WTC11 (cell line): Measurements from ENCODE around the gene EMILIN1. TPM values are rescaled to one million over a fixed set of nuclear protein-coding genes. Genes with fewer than 3 reads are reported as not detected.

Experiments used
- ATAC-seq: fragments of 200-7000 bp; cut with Tn5 transposase; 2 replicates; pipeline ENCODE4 v1.10.0; 2021; ENCODE audit warnings: mild to moderate bottlenecking, moderate library complexity
- CTCF ChIA-PET: fragments of 300-600 bp; sonication (Branson Sonifier 250); formaldehyde crosslinking; loops from one replicate; lab custom pipeline; 2021; ENCODE audit warnings: antibody characterized with exemption; lab: Charles Lee
- POLR2A ChIA-PET: fragments of 350-600 bp; sonication (Branson Sonifier 250); formaldehyde crosslinking; loops from one replicate; lab custom pipeline; 2021; ENCODE audit warnings: antibody characterized with exemption; lab: Charles Lee
- DNase-seq: peaks from one replicate; pipeline ENCODE4 v3.0.0; 2021; ENCODE audit warnings: low spot score
- H3K27ac Mint-ChIP-seq: 2 replicates; pipeline ENCODE4 v1.8.0; 2021; ENCODE audit warnings: mixed read lengths
- H3K27me3 Mint-ChIP-seq: 2 replicates; pipeline ENCODE4 v1.8.0; 2021; ENCODE audit warnings: low read depth, mild to moderate bottlenecking, moderate library complexity, mixed read lengths
- H3K36me3 Mint-ChIP-seq: 2 replicates; pipeline ENCODE4 v1.8.0; 2021; ENCODE audit warnings: mixed read lengths
- H3K4me1 Mint-ChIP-seq: 2 replicates; pipeline ENCODE4 v1.8.0; 2022; ENCODE audit warnings: mixed read lengths
- H3K4me3 Mint-ChIP-seq: 2 replicates; pipeline ENCODE4 v1.8.0; 2021; ENCODE audit warnings: mild to moderate bottlenecking, moderate library complexity, mixed read lengths
- H3K9me3 Mint-ChIP-seq: 2 replicates; pipeline ENCODE4 v1.8.0; 2021; ENCODE audit warnings: mixed read lengths
- CREM ChIP-seq: sonication (generic); formaldehyde crosslinking; IDR thresholded peaks from 2 replicates; pipeline ENCODE4 v1.8.1; 2022; ENCODE audit warnings: mild to moderate bottlenecking, missing genetic modification reagents, moderate library complexity
- ESRRA ChIP-seq: sonication (generic); formaldehyde crosslinking; IDR thresholded peaks from 2 replicates; pipeline ENCODE4 v1.8.1; 2022; ENCODE audit warnings: mild to moderate bottlenecking, missing genetic modification reagents, borderline replicate concordance
- JAZF1 ChIP-seq: fragments of 250-450 bp; sonication (Bioruptor Pico); IDR thresholded peaks from 2 replicates; pipeline ENCODE4 v1.9.0; 2021; ENCODE audit warnings: moderate library complexity, mild to moderate bottlenecking, inconsistent platforms
- MYBL2 ChIP-seq: sonication (generic); formaldehyde crosslinking; IDR thresholded peaks from 2 replicates; pipeline ENCODE4 v1.8.1; 2023; ENCODE audit warnings: mild to moderate bottlenecking, moderate library complexity, missing genetic modification reagents
- RELA ChIP-seq: sonication (generic); formaldehyde crosslinking; IDR thresholded peaks from 2 replicates; pipeline ENCODE4 v1.8.1; 2022; ENCODE audit warnings: missing genetic modification reagents, mild to moderate bottlenecking, borderline replicate concordance
- SP1 ChIP-seq: sonication (generic); formaldehyde crosslinking; conservative IDR thresholded peaks from 2 replicates; pipeline ENCODE4 v1.8.1; 2022; ENCODE audit warnings: missing genetic modification reagents
- ZNF121 ChIP-seq: sonication (generic); formaldehyde crosslinking; IDR thresholded peaks from 2 replicates; pipeline ENCODE4 v1.8.0; 2023; ENCODE audit warnings: missing genetic modification reagents
- ZNF219 ChIP-seq: sonication (generic); formaldehyde crosslinking; IDR thresholded peaks from 2 replicates; pipeline ENCODE4 v1.8.0; 2023; ENCODE audit warnings: missing genetic modification reagents, mild to moderate bottlenecking, borderline replicate concordance
- ZNF232 ChIP-seq: sonication (generic); formaldehyde crosslinking; IDR thresholded peaks from 2 replicates; pipeline ENCODE4 v1.8.0; 2022; ENCODE audit warnings: mild to moderate bottlenecking, missing genetic modification reagents
- ZNF396 ChIP-seq: fragments of 250-450 bp; sonication (Bioruptor Pico); IDR thresholded peaks from 2 replicates; pipeline ENCODE4 v1.8.0; 2021; ENCODE audit warnings: mild to moderate bottlenecking, moderate library complexity, borderline replicate concordance
- total RNA-seq: library from RNA; stranded (reverse); gene quantifications from 3 replicates; pipeline ENCODE4 v1.2.3, GENCODE V29; 2021
- TF ChIP-seq, protein P1 (sequence below): sonication (generic); formaldehyde crosslinking; IDR thresholded peaks from 2 replicates; pipeline ENCODE4 v1.8.1; 2022; ENCODE audit warnings: mild to moderate bottlenecking, moderate library complexity, missing genetic modification reagents
- TF ChIP-seq, protein P2 (sequence below): sonication (generic); formaldehyde crosslinking; IDR thresholded peaks from 2 replicates; pipeline ENCODE4 v1.8.1; 2023; ENCODE audit warnings: mild to moderate bottlenecking, missing genetic modification reagents, borderline replicate concordance
- TF ChIP-seq, protein P3 (sequence below): sonication (generic); formaldehyde crosslinking; IDR thresholded peaks from 2 replicates; pipeline ENCODE4 v1.8.0; 2023; ENCODE audit warnings: missing genetic modification reagents, mild to moderate bottlenecking, borderline replicate concordance
- TF ChIP-seq, protein P4 (sequence below): sonication (generic); formaldehyde crosslinking; IDR thresholded peaks from 2 replicates; pipeline ENCODE4 v1.8.0; 2022; ENCODE audit warnings: mild to moderate bottlenecking, missing genetic modification reagents
- TF ChIP-seq, protein P5 (sequence below): sonication (generic); formaldehyde crosslinking; IDR thresholded peaks from 2 replicates; pipeline ENCODE4 v1.8.1; 2022; ENCODE audit warnings: missing genetic modification reagents, borderline replicate concordance
- TF ChIP-seq, protein P6 (sequence below): sonication (generic); formaldehyde crosslinking; conservative IDR thresholded peaks from 2 replicates; pipeline ENCODE4 v1.8.1; 2022; ENCODE audit warnings: mild to moderate bottlenecking, missing genetic modification reagents
- TF ChIP-seq, protein P7 (sequence below): fragments of 250-450 bp; sonication (Bioruptor Pico); IDR thresholded peaks from 2 replicates; pipeline ENCODE4 v1.9.0; 2021; ENCODE audit warnings: moderate library complexity, mild to moderate bottlenecking, inconsistent platforms, borderline replicate concordance
- TF ChIP-seq, protein P8 (sequence below): sonication (generic); formaldehyde crosslinking; IDR thresholded peaks from 2 replicates; pipeline ENCODE4 v1.8.1; 2023; ENCODE audit warnings: mild to moderate bottlenecking, moderate library complexity, missing genetic modification reagents

EMILIN1 gene
- total RNA-seq, 1 experiment from 2014 or later: 3.5 TPM

DNA sequence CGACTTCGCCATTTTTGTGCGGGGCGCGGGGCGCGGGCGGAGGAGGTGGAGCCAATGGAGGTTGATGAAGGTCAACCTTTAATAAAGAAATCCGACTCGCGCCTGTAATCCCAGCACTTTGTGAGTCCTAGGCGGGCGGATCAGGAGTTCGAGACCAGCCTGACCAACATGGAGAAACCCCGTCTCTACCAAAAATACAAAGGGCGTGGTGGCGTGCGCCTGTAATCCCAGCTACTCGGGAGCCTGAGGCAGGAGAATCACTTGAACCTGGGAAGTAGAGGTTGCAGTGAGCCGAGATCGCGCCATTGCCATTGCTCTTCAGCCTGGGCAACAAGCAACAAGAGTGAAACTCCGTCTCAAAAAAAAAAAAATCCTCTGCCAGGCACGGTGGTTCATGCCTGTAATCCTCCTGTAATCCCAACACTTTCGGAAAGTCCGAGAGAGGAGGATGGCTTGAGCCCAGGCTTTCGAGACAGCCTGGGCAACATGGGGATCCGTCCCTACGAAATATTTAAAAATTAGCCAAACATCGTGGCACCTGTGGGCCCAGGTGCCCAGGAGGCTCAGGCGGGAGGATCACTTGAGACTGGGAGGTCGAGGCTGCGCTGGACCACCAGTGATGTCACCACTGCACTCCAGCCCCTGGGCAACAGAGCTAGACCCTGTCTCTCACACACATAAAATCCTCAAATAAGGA, 56.5 kb downstream of the EMILIN1 start:
- ChIA-PET CTCF (interaction anchor here (0.6 to 3.3 kb wide), 17 partner anchors 10 to 145 kb away, joined by 3 to 50 read pairs (median 9); partner anchors contain the start of genes ABHD1, CGREF1, OST4 and TCF23), POLR2A (interaction anchor here (1.3 to 1.7 kb wide), 8 partner anchors 11 to 113 kb away, joined by 3 to 9 read pairs (median 4); partner anchors contain the start of genes ABHD1, CAD and CGREF1)
- Mint-ChIP-seq H3K27me3 (peaks cover 5% of the 10 kb centered on the region), H3K27ac (peak overlapping the region; percentile 84), H3K4me3 (peak overlapping the region; percentile 90), H3K9me3 (no peaks in the 10 kb centered on the region), H3K36me3 (peaks cover 21% of the 10 kb centered on the region), H3K4me1 (peaks cover 14% of the 10 kb centered on the region)
- ATAC-seq (no peak), DNase-seq (no peak)
- TF ChIP-seq, protein P1, sequence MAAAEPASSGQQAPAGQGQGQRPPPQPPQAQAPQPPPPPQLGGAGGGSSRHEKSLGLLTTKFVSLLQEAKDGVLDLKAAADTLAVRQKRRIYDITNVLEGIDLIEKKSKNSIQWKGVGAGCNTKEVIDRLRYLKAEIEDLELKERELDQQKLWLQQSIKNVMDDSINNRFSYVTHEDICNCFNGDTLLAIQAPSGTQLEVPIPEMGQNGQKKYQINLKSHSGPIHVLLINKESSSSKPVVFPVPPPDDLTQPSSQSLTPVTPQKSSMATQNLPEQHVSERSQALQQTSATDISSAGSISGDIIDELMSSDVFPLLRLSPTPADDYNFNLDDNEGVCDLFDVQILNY: 0 out of 2 replicates have a peak, but pooled peaks have one; percentile 27
- 0 out of 2 replicates have a peak, but pooled peaks have one; percentile 54 for TF ChIP-seq ZNF121
- no peak for TF ChIP-seq SP1 (CRISPR knock-in tag)
- TF ChIP-seq, protein P2, sequence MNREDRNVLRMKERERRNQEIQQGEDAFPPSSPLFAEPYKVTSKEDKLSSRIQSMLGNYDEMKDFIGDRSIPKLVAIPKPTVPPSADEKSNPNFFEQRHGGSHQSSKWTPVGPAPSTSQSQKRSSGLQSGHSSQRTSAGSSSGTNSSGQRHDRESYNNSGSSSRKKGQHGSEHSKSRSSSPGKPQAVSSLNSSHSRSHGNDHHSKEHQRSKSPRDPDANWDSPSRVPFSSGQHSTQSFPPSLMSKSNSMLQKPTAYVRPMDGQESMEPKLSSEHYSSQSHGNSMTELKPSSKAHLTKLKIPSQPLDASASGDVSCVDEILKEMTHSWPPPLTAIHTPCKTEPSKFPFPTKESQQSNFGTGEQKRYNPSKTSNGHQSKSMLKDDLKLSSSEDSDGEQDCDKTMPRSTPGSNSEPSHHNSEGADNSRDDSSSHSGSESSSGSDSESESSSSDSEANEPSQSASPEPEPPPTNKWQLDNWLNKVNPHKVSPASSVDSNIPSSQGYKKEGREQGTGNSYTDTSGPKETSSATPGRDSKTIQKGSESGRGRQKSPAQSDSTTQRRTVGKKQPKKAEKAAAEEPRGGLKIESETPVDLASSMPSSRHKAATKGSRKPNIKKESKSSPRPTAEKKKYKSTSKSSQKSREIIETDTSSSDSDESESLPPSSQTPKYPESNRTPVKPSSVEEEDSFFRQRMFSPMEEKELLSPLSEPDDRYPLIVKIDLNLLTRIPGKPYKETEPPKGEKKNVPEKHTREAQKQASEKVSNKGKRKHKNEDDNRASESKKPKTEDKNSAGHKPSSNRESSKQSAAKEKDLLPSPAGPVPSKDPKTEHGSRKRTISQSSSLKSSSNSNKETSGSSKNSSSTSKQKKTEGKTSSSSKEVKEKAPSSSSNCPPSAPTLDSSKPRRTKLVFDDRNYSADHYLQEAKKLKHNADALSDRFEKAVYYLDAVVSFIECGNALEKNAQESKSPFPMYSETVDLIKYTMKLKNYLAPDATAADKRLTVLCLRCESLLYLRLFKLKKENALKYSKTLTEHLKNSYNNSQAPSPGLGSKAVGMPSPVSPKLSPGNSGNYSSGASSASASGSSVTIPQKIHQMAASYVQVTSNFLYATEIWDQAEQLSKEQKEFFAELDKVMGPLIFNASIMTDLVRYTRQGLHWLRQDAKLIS (CRISPR knock-in tag): 0 out of 2 replicates have a peak, but pooled peaks have one; percentile 20
- TF ChIP-seq CREM: no peak
- TF ChIP-seq ESRRA (CRISPR knock-in tag): 0 out of 2 replicates have a peak, but pooled peaks have one; percentile 51

DNA sequence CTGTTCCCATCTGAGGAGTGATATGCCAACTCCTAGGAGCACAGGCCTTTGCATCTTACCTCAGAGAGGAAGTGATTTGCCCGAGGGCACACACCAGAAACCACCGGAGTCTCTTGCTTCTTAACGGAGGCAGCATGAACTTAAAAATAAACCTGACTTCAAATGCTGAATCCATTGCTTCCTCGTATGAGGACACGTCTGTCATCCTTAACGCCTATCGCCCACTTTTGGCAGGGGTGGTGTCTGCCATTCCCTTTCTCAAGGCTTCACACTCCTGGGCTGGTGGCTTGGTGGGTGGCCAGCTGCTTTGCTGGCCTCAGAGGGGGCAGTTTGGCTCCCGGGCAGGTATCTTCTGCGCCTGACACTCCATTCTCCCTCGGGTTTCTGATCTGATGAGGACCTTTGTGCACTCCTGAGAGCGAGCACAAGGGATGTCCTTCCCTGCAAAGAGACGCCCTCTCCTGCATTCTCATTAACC, 57.1 kb downstream of the EMILIN1 start:
- ATAC-seq (no peak), DNase-seq (no peak)
- TF ChIP-seq, protein P3, sequence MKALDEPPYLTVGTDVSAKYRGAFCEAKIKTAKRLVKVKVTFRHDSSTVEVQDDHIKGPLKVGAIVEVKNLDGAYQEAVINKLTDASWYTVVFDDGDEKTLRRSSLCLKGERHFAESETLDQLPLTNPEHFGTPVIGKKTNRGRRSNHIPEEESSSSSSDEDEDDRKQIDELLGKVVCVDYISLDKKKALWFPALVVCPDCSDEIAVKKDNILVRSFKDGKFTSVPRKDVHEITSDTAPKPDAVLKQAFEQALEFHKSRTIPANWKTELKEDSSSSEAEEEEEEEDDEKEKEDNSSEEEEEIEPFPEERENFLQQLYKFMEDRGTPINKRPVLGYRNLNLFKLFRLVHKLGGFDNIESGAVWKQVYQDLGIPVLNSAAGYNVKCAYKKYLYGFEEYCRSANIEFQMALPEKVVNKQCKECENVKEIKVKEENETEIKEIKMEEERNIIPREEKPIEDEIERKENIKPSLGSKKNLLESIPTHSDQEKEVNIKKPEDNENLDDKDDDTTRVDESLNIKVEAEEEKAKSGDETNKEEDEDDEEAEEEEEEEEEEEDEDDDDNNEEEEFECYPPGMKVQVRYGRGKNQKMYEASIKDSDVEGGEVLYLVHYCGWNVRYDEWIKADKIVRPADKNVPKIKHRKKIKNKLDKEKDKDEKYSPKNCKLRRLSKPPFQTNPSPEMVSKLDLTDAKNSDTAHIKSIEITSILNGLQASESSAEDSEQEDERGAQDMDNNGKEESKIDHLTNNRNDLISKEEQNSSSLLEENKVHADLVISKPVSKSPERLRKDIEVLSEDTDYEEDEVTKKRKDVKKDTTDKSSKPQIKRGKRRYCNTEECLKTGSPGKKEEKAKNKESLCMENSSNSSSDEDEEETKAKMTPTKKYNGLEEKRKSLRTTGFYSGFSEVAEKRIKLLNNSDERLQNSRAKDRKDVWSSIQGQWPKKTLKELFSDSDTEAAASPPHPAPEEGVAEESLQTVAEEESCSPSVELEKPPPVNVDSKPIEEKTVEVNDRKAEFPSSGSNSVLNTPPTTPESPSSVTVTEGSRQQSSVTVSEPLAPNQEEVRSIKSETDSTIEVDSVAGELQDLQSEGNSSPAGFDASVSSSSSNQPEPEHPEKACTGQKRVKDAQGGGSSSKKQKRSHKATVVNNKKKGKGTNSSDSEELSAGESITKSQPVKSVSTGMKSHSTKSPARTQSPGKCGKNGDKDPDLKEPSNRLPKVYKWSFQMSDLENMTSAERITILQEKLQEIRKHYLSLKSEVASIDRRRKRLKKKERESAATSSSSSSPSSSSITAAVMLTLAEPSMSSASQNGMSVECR (CRISPR knock-in tag): no peak
- no peak for TF ChIP-seq MYBL2 (CRISPR knock-in tag)
- TF ChIP-seq, protein P4, sequence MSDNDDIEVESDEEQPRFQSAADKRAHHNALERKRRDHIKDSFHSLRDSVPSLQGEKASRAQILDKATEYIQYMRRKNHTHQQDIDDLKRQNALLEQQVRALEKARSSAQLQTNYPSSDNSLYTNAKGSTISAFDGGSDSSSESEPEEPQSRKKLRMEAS (CRISPR knock-in tag): no peak
- TF ChIP-seq, protein P5, sequence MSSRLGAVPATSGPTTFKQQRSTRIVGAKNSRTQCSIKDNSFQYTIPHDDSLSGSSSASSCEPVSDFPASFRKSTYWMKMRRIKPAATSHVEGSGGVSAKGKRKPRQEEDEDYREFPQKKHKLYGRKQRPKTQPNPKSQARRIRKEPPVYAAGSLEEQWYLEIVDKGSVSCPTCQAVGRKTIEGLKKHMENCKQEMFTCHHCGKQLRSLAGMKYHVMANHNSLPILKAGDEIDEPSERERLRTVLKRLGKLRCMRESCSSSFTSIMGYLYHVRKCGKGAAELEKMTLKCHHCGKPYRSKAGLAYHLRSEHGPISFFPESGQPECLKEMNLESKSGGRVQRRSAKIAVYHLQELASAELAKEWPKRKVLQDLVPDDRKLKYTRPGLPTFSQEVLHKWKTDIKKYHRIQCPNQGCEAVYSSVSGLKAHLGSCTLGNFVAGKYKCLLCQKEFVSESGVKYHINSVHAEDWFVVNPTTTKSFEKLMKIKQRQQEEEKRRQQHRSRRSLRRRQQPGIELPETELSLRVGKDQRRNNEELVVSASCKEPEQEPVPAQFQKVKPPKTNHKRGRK (CRISPR knock-in tag): no peak
- TF ChIP-seq RELA (CRISPR knock-in tag): no peak
- TF ChIP-seq, protein P6, sequence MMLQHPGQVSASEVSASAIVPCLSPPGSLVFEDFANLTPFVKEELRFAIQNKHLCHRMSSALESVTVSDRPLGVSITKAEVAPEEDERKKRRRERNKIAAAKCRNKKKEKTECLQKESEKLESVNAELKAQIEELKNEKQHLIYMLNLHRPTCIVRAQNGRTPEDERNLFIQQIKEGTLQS (CRISPR knock-in tag): no peak
- TF ChIP-seq, protein P7, sequence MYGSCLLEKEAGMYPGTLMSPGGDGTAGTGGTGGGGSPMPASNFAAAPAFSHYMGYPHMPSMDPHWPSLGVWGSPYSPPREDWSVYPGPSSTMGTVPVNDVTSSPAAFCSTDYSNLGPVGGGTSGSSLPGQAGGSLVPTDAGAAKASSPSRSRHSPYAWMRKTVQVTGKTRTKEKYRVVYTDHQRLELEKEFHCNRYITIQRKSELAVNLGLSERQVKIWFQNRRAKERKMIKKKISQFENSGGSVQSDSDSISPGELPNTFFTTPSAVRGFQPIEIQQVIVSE (CRISPR knock-in tag): no peak
- TF ChIP-seq, protein P8, sequence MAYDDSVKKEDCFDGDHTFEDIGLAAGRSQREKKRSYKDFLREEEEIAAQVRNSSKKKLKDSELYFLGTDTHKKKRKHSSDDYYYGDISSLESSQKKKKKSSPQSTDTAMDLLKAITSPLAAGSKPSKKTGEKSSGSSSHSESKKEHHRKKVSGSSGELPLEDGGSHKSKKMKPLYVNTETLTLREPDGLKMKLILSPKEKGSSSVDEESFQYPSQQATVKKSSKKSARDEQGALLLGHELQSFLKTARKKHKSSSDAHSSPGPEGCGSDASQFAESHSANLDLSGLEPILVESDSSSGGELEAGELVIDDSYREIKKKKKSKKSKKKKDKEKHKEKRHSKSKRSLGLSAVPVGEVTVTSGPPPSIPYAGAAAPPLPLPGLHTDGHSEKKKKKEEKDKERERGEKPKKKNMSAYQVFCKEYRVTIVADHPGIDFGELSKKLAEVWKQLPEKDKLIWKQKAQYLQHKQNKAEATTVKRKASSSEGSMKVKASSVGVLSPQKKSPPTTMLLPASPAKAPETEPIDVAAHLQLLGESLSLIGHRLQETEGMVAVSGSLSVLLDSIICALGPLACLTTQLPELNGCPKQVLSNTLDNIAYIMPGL: no peak
- no peak for TF ChIP-seq ZNF219 (CRISPR knock-in tag)
- no peak for TF ChIP-seq ZNF232 (CRISPR knock-in tag)
- no peak for TF ChIP-seq JAZF1 (CRISPR knock-in tag)
- no peak for TF ChIP-seq ZNF396
- H3K27ac Mint-ChIP-seq: peak overlapping the region; percentile 84
- H3K36me3 Mint-ChIP-seq: peaks cover 21% of the 10 kb centered on the region
- ChIA-PET POLR2A (interaction anchor here (0.7 kb wide), 1 partner anchor 222 kb away, joined by 5 read pairs; no protein-coding TSS in a partner anchor), CTCF (interaction anchor here (2.8 to 3.3 kb wide), 2 partner anchors 35 to 56 kb away, joined by 46 to 50 read pairs; no protein-coding TSS in a partner anchor)
- H3K9me3 Mint-ChIP-seq: no peaks in the 10 kb centered on the region
- peaks cover 5% of the 10 kb centered on the region for H3K27me3 Mint-ChIP-seq
- peaks cover 14% of the 10 kb centered on the region for H3K4me1 Mint-ChIP-seq
- peak overlapping the region; percentile 90 for H3K4me3 Mint-ChIP-seq
